Activated CD4-positive, alpha-beta T cell treated with anti-CD3 and anti-CD28 coated beads for 36 hours (primary cell): ENCODE results near the gene HEXIM1. TPM values are rescaled to one million over a fixed set of nuclear protein-coding genes. Genes with fewer than 3 reads are reported as not detected.

Experiments used
- ATAC-seq: fragments of 200-7000 bp; cut with Tn5 transposase; one replicate; pipeline ENCODE4 v1.10.0; 2021; ENCODE audit warnings: mild to moderate bottlenecking, moderate library complexity
- CTCF ChIA-PET: fragments of 350-600 bp; sonication (Branson Sonifier 250); formaldehyde crosslinking; loops from one replicate; lab custom pipeline; 2021; ENCODE audit warnings: antibody characterized with exemption; lab: Charles Lee
- POLR2A ChIA-PET: fragments of 350-600 bp; sonication (Branson Sonifier 250); formaldehyde crosslinking; loops from one replicate; lab custom pipeline; 2021; ENCODE audit warnings: antibody characterized with exemption, inconsistent platforms; lab: Charles Lee
- DNase-seq: peaks from one replicate; pipeline ENCODE4 v3.0.0-alpha.2; 2020
- H3K27ac Mint-ChIP-seq: one replicate; pipeline ENCODE4 v1.8.0; 2021; ENCODE audit warnings: mixed read lengths
- H3K27me3 Mint-ChIP-seq: one replicate; pipeline ENCODE4 v1.8.0; 2021; ENCODE audit warnings: mixed read lengths
- H3K36me3 Mint-ChIP-seq: one replicate; pipeline ENCODE4 v1.8.0; 2021; ENCODE audit warnings: low read depth, mixed read lengths
- H3K4me1 Mint-ChIP-seq: one replicate; pipeline ENCODE4 v1.8.0; 2021; ENCODE audit warnings: mixed read lengths
- H3K4me3 Mint-ChIP-seq: one replicate; pipeline ENCODE4 v1.8.0; 2021; ENCODE audit warnings: mild to moderate bottlenecking, moderate library complexity, mixed read lengths
- H3K9me3 Mint-ChIP-seq: one replicate; pipeline ENCODE4 v1.8.0; 2021; ENCODE audit warnings: low read depth, mixed read lengths
- intact Hi-C, 2 experiments: fragments of 100-400 bp; cut with DNase I in 1 of 2; cut with micrococcal nuclease in 1 of 2; formaldehyde crosslinking; loops; one replicate each; pipeline versions ENCODE4 v1.14.2 to v1.15.1; 2022 to 2024; cut with DNase I, micrococcal nuclease
- total RNA-seq, 2 experiments: library from RNA; stranded (reverse); gene quantifications; one replicate each; pipeline ENCODE4 v1.2.3, GENCODE V29; 2021

Gene HEXIM1
- total RNA-seq, 2 experiments from 2014 or later, result 27.1 to 27.3 TPM

- Mint-ChIP-seq H3K27ac (no peak overlapping the region), H3K27me3 (no peaks in the 10 kb centered on the region), H3K4me1 (no peaks in the 10 kb centered on the region), H3K4me3 (no peak overlapping the region), H3K9me3 (no peaks in the 10 kb centered on the region), H3K36me3 (no peaks in the 10 kb centered on the region)
- ATAC-seq, result no peak
- no peak for DNase-seq
- intact Hi-C loops, result no loop called here
- ChIA-PET POLR2A (interaction anchor here (0.6 to 0.8 kb wide), 2 partner anchors 18 to 255 kb away, joined by 3 to 5 read pairs; no protein-coding TSS in a partner anchor), CTCF (interaction anchor here (0.8 to 1.4 kb wide), 4 partner anchors 16 to 87 kb away, joined by 4 to 5 read pairs (median 4); partner anchors contain the start of gene ACBD4)
Measured at GRCh38 chr17:45115015-45115625, 33.2 kb upstream of the HEXIM1 start.

DNA sequence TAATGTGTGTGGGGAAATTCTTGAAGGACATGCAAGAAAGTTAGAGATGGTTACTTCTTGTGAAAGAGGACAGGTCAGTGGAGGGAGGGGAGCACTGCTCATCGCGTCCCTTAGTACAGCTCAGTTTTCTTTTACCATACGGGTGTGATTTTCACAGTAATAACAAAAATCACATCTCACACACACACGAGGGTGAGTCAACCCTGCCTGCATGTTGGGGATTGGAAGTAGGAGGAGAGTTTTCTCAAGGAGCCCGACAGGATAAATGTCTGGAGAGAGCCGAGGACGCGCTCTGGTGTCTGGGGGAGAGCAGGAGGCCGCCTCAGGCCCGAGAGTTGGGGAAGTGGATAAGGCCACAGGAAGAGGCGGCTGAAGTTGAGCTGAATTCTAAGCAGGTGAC, 32.4 kb upstream of the HEXIM1 start:
- Mint-ChIP-seq H3K4me3 (no peak overlapping the region), H3K4me1 (no peaks in the 10 kb centered on the region), H3K27ac (no peak overlapping the region), H3K9me3 (no peaks in the 10 kb centered on the region), H3K27me3 (no peaks in the 10 kb centered on the region), H3K36me3 (no peaks in the 10 kb centered on the region)
- ATAC-seq (no peak), DNase-seq (no peak)
- CTCF ChIA-PET, result interaction anchor here (0.9 kb wide), 1 partner anchor 86 kb away, joined by 4 read pairs; no protein-coding TSS in a partner anchor
- POLR2A ChIA-PET, result interaction anchor here (0.6 to 0.8 kb wide), 2 partner anchors 19 to 254 kb away, joined by 3 to 5 read pairs; no protein-coding TSS in a partner anchor
- intact Hi-C loops, result no loop called here

DNA sequence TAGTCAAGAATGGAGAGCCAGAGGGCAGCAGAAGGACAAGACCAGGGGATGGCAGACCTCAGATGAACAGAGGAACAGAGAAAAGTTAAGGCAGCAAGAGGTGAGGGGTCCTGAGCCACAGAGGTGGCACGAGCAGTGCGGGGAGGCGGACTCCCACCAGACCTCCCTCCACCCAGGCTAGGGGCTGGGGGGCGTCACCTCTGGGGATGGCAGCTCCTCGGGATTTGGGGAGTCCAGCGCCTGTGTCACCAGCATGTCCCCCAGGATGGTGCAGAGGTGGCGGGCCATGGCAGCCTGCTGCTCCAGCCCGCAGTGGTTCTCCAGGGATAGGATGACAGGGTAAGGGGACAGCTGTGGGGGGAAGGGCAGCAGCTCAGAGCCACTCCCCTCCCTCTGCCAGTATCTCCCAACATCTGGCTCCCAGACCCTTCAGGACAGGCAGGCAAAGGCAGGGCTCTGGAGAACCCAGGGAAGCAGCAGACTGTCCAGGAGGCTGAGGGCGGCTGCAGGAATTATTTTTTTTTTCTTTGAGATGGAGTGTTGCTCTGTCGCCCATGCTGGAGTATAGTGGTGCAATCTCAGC, 31.8 kb upstream of the HEXIM1 start:
- no peaks in the 10 kb centered on the region for H3K36me3 Mint-ChIP-seq
- H3K4me3 Mint-ChIP-seq, result no peak overlapping the region
- no peak overlapping the region for H3K27ac Mint-ChIP-seq
- H3K9me3 Mint-ChIP-seq, result no peaks in the 10 kb centered on the region
- no peaks in the 10 kb centered on the region for H3K4me1 Mint-ChIP-seq
- peaks cover 2% of the 10 kb centered on the region for H3K27me3 Mint-ChIP-seq
- ATAC-seq (no peak), DNase-seq (no peak)
- intact Hi-C loops, result no loop called here
- POLR2A ChIA-PET, result no interaction called here
- CTCF ChIA-PET, result interaction anchor here (1.0 kb wide), 1 partner anchor 16 kb away, joined by 3 read pairs; no protein-coding TSS in a partner anchor

- intact Hi-C loops, result no loop called here
- no peaks in the 10 kb centered on the region for H3K4me1 Mint-ChIP-seq
Measured at GRCh38 chr17:45117334-45117733, 30.9 kb upstream of the HEXIM1 start.

DNA sequence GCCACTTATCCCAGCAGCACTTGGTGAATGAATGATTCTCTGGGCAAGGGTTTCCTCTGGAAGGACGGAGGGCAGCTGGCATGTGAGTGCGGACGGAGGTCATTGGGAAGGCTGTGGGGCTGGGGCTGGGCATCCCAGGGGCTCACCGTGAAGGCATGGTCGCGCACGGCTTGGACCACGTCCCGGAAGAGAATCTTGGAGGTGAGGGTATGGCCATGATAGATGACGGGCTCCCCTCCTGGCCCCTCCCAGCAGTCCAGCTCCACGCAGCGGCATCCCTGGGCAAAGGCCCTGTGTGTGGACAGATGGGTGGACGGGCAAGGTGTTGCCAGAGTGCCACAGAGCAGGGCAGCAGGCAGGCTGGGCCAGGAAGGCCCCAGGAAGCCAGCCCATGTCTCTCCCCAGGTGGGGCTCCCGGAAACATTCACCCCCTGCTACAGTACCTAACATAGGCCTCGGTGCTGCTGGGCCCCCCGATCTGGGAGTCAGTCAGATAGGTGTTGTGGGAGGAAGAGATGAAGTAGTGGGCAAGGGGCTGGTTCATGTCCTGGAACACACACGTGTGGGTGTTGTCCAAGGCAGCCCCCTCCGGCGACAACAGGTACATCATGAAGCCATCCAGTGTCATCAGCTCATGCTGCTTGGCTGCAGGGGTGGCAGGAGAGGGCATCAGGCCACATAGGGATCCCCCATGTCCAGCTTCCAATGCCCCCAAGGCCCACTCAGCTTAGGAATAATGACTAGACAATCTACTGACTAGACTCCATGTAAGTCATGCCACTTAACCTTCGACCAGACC, 30.2 kb upstream of the HEXIM1 start:
- Mint-ChIP-seq H3K27ac (no peak overlapping the region), H3K9me3 (no peaks in the 10 kb centered on the region), H3K27me3 (peaks cover 4% of the 10 kb centered on the region), H3K4me1 (no peaks in the 10 kb centered on the region), H3K36me3 (no peaks in the 10 kb centered on the region), H3K4me3 (no peak overlapping the region)
- intact Hi-C loops, result no loop called here
- CTCF ChIA-PET, result interaction anchor here (0.5 to 1.5 kb wide), 6 partner anchors 11 to 97 kb away, joined by 3 to 4 read pairs (median 3); no protein-coding TSS in a partner anchor
- ATAC-seq (no peak), DNase-seq (no peak)
- POLR2A ChIA-PET, result interaction anchor here (0.7 kb wide), 1 partner anchor 56 kb away, joined by 3 read pairs; no protein-coding TSS in a partner anchor

More at GRCh38 chr17:45117334-45117733, 30.9 kb upstream of the HEXIM1 start:
- Mint-ChIP-seq H3K27ac (no peak overlapping the region), H3K27me3 (peaks cover 4% of the 10 kb centered on the region), H3K9me3 (no peaks in the 10 kb centered on the region), H3K4me3 (no peak overlapping the region), H3K36me3 (no peaks in the 10 kb centered on the region)
- POLR2A ChIA-PET, result interaction anchor here (0.7 kb wide), 1 partner anchor 56 kb away, joined by 3 read pairs; no protein-coding TSS in a partner anchor
- ATAC-seq, result no peak
- CTCF ChIA-PET, result interaction anchor here (0.6 to 1.2 kb wide), 4 partner anchors 16 to 297 kb away, joined by 3 read pairs; no protein-coding TSS in a partner anchor
- no peak for DNase-seq

- ChIA-PET POLR2A (no interaction called here), CTCF (interaction anchor here (0.5 to 1.5 kb wide), 5 partner anchors 10 to 42 kb away, joined by 3 to 4 read pairs (median 3); no protein-coding TSS in a partner anchor)
- no peaks in the 10 kb centered on the region for H3K9me3 Mint-ChIP-seq
- H3K27me3 Mint-ChIP-seq, result peaks cover 4% of the 10 kb centered on the region
- no peak overlapping the region for H3K4me3 Mint-ChIP-seq
- ATAC-seq (no peak), DNase-seq (no peak)
- no peaks in the 10 kb centered on the region for H3K4me1 Mint-ChIP-seq
- no peak overlapping the region for H3K27ac Mint-ChIP-seq
- intact Hi-C loops, result no loop called here
- H3K36me3 Mint-ChIP-seq, result no peaks in the 10 kb centered on the region
Measured at GRCh38 chr17:45118691-45119090, 29.6 kb upstream of the HEXIM1 start.

GRCh38 chr17:45119964-45120363, 28.3 kb upstream of the HEXIM1 start:
- no peak for ATAC-seq
- intact Hi-C loops, result no loop called here
- Mint-ChIP-seq H3K4me1 (no peaks in the 10 kb centered on the region), H3K9me3 (no peaks in the 10 kb centered on the region), H3K4me3 (no peak overlapping the region), H3K36me3 (no peaks in the 10 kb centered on the region), H3K27me3 (peaks cover 4% of the 10 kb centered on the region), H3K27ac (no peak overlapping the region)
- DNase-seq, result no peak
- CTCF ChIA-PET, result interaction anchor here (1.6 kb wide), 1 partner anchor 15 kb away, joined by 4 read pairs; the partner anchor contains the start of gene ACBD4
- POLR2A ChIA-PET, result no interaction called here

DNA sequence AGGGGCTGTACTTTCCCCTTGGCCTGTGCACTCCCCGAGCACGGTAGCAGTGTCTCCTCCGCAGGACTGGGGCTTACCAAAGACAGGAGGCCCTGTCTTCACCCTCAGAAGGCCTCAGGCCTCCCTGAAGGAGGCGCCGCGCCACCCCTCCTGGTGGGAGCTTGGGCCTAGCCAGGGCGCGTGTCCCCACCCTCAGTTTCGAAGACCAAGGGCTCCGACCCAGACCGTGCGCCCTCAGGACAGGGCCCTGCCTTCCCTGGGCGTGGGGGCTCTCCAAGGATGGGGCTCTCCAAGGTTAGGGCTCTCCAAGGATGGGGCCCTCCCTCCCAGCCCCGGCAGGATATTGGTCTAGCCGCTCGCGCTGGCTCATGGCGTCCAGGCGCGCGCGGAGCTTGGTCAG, 27.7 kb upstream of the HEXIM1 start:
- POLR2A ChIA-PET, result no interaction called here
- H3K27ac Mint-ChIP-seq, result no peak overlapping the region

GRCh38 chr17:45121055-45121454, 27.2 kb upstream of the HEXIM1 start:
- no peaks in the 10 kb centered on the region for H3K9me3 Mint-ChIP-seq
- intact Hi-C loops, result no loop called here
- POLR2A ChIA-PET, result no interaction called here
- no peaks in the 10 kb centered on the region for H3K4me1 Mint-ChIP-seq
- H3K4me3 Mint-ChIP-seq, result no peak overlapping the region
- no peak for ATAC-seq
- no peaks in the 10 kb centered on the region for H3K36me3 Mint-ChIP-seq
- no peak overlapping the region for H3K27ac Mint-ChIP-seq
- DNase-seq, result no peak
- CTCF ChIA-PET, result no interaction called here
- H3K27me3 Mint-ChIP-seq, result peaks cover 4% of the 10 kb centered on the region

More for the DNA sequence above, 27.7 kb upstream of the HEXIM1 start:
- DNase-seq (no peak), ATAC-seq (no peak)
- Mint-ChIP-seq H3K36me3 (no peaks in the 10 kb centered on the region), H3K4me3 (no peak overlapping the region), H3K27me3 (peaks cover 4% of the 10 kb centered on the region), H3K9me3 (no peaks in the 10 kb centered on the region), H3K4me1 (no peaks in the 10 kb centered on the region)
- intact Hi-C loops, result no loop called here
- CTCF ChIA-PET, result interaction anchor here (1.6 kb wide), 1 partner anchor 15 kb away, joined by 4 read pairs; the partner anchor contains the start of gene ACBD4

DNA sequence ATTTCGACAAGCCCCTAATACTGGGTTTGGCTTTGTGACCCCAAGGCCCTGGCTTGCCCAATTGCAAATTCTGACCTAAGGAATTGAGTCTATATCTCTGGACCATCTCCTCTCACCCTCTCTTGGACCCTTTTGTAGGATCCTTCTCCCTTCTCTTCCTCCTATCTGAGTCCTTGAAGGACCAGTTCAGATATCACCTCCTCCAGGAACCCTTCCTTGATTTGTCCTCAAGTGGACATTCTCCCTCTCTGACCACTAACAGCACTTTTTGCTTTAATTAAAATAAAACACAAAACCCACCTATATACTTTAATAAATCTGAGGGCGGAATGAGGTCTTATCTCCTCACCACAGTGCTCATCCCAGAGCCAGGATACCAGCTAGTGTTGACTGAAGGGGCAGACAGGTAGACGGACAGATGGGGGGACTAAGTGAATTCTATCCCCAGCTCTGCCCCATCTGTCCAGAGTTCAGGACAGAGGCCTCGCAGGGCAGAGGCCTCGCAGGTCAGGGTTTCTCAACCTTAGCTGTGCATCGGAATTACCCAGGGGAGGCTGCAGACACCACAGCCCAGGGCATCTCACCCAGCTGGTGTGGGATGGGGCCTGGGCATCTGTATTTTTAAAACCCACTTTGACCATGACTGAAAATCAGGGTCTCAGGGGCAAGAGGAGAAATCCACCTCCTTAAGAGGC, 25.1 kb upstream of the HEXIM1 start:
- no peaks in the 10 kb centered on the region for H3K4me1 Mint-ChIP-seq
- no peak overlapping the region for H3K27ac Mint-ChIP-seq
- no peaks in the 10 kb centered on the region for H3K36me3 Mint-ChIP-seq
- peaks cover 4% of the 10 kb centered on the region for H3K27me3 Mint-ChIP-seq
- DNase-seq (no peak), ATAC-seq (no peak)
- ChIA-PET POLR2A (no interaction called here), CTCF (interaction anchor here (2.0 kb wide), 1 partner anchor 12 kb away, joined by 11 read pairs; the partner anchor contains the start of gene ACBD4)
- H3K9me3 Mint-ChIP-seq, result no peaks in the 10 kb centered on the region
- H3K4me3 Mint-ChIP-seq, result no peak overlapping the region
- intact Hi-C loops, result no loop called here
